Activated T-cell treated with anti-CD3 and anti-CD28 coated beads, Interleukin-2, amount 50 U/mL, for 1 hour (primary cell): ENCODE data around the gene SPIRE1.
"Not testable (repeated sequence)": the region's sequence is repeated elsewhere in the genome, so short reads cannot be mapped to it uniquely, and the experiment has no call there.

Source experiments
- DNase-seq: peaks from one replicate; pipeline ENCODE4 v3.0.0-alpha.2; 2020

Gene SPIRE1

GRCh38 chr18:12598181-12598930 is 59.6 kb downstream of the SPIRE1 start:
- no peak for DNase-seq

- no peak for DNase-seq
These were observed 60.1 kb downstream of the SPIRE1 start for GRCh38 chr18:12597760-12598159.

- DNase-seq: no peak
These were observed 62.2 kb downstream of the SPIRE1 start for GRCh38 chr18:12595571-12596255.

- no peak for DNase-seq
These were observed 64.0 kb downstream of the SPIRE1 start for GRCh38 chr18:12593866-12594265.

- DNase-seq: no peak
These were observed 65.2 kb downstream of the SPIRE1 start for GRCh38 chr18:12592597-12593127.

GRCh38 chr18:12589448-12589847 is 68.5 kb downstream of the SPIRE1 start:
- no peak for DNase-seq

- DNase-seq: no peak
These were observed 71.0 kb downstream of the SPIRE1 start for GRCh38 chr18:12586956-12587355.

- no peak for DNase-seq
These were observed 72.7 kb downstream of the SPIRE1 start for GRCh38 chr18:12585218-12585617.

GRCh38 chr18:12580630-12581342 is 77.1 kb downstream of the SPIRE1 start:
- no peak for DNase-seq

- DNase-seq: no peak
These were observed 78.1 kb downstream of the SPIRE1 start for GRCh38 chr18:12579775-12580174.

GRCh38 chr18:12577848-12578247 is 80.1 kb downstream of the SPIRE1 start:
- DNase-seq: no peak

- no peak for DNase-seq
These were observed 83.3 kb downstream of the SPIRE1 start for GRCh38 chr18:12574494-12575185.

GRCh38 chr18:12571630-12572029 is 86.3 kb downstream of the SPIRE1 start:
- no peak for DNase-seq

GRCh38 chr18:12569791-12570190 is 88.1 kb downstream of the SPIRE1 start:
- DNase-seq: no peak

GRCh38 chr18:12567849-12568248 is 90.1 kb downstream of the SPIRE1 start:
- no peak for DNase-seq

GRCh38 chr18:12564861-12565260 is 93.0 kb downstream of the SPIRE1 start:
- no peak for DNase-seq

GRCh38 chr18:12564378-12564777 is 93.5 kb downstream of the SPIRE1 start:
- DNase-seq: no peak

GRCh38 chr18:12560600-12560999 is 97.3 kb downstream of the SPIRE1 start:
- not testable (repeated sequence) for DNase-seq

GRCh38 chr18:12559319-12559718 is 98.6 kb downstream of the SPIRE1 start:
- no peak for DNase-seq

- DNase-seq: no peak
These were observed 100.7 kb downstream of the SPIRE1 start for GRCh38 chr18:12556946-12557806.

GRCh38 chr18:12554796-12555388 is 103.0 kb downstream of the SPIRE1 start:
- no peak for DNase-seq

GRCh38 chr18:12552879-12553242 is 105.0 kb downstream of the SPIRE1 start:
- DNase-seq: no peak
